ENCODE results near the gene DGKQ.
A peak's percentile ranks its signal among the peaks of the same experiment; 100 is the strongest.

The DGKQ gene

DNA sequence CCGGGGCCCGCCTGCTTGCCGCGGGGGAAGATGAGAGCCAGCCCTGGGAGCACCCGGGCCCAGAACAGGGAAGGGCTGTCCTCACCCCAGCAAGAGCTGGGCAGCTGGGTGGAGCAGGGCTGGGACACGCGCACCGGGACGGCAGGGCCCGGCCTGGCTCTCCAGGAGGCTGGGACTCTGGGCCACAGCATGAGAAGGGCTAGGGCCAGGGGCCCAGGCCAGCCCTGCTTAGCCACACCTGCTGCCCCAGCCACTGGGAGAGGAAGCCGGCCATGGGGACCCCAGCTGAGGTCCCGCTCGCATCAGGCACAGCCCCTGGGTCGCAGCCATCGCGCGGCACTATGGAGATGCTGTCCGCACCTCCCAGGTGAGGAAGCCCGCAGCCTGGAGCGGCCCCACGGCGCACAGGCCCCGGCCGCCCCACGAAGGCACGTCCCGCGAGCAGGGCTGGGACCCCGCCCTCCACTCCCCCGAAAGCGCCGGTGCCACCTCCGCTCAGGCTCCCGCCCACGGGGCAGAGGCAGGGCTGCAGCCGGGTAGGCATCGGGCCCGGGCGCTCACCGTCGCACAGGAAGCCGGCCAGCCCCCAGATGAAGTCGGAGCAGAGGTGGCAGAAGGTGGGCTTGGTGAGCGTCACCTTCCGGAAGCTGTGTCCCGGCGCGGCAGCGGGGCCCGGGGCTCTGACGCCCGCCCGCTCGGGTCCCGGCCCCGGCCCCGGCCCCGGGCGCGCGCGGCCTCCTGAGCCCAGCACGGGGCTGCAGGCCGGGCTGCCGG lies 531 bp downstream of the DGKQ start:
- no peak for DNase-seq

- no peak for DNase-seq
Observed at GRCh38 chr4:971666-972500, 1.5 kb downstream of the DGKQ start.

DNA sequence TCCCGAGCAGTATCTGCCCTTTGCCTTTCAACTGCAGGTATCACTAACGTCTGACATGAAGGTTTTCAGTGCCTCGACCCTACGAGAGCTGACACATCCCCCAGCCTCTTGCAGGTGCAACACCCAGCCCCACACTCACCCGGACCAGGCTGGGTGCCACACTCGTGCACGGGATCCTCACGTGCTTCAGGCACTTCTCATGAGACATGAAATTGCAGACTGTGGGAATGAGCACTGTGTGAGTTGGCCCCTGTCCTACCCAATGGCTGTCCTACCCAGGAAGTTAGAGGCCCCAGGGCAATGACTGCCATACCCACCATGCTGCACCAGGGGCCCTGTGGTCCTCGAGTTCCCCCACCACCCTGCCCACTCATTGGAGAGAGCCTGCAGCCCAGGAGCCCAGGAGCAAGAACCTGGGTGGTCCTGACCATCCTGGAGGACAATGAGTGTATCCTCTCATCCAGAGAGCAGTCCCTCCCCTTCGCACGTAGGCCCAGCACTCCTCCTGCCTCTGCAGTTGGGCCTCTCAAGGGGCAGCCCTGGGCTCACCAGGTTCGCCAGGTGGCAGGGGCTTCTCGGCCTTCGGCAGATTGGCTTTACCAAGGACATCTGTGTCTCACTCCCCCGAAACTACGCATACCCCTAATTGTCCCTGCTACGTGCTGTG lies 2.4 kb downstream of the DGKQ start:
- no peak for DNase-seq

DNA sequence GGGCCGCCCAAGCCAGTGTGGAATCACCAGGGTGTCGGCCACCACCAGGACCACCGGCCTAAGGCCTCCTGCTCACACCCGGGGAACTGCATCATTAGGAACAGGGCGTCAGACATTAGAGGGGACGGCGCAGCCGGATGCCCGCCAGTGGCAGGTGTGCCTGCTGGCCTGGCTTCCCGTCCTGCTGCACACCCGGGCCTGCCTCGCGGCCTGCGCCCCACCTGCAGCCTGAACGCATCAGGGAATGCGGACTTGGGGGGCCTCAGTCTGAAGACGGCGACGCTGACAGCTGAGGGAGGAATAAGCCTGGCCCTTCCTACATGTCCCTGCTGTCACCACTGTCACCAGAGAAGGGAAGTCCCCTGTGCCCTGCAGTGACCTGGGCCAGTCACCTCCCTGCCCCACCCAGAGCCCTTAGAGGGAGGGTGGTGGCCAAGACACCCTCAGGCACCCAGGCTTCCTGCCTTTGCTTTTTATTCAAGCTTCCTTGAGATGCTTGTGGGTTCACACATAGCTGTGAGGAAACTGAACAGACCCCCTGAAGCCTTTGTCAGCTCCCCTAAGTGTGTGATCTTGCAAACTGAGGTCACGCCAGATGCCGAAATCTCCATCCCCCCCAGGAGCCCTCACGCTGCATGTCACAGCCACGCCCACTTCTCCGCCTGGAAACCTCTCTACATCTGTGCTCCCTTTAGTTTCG lies 3.2 kb downstream of the DGKQ start:
- no peak for DNase-seq

- no peak for DNase-seq
Observed at GRCh38 chr4:968621-969394, 4.6 kb downstream of the DGKQ start.

GRCh38 chr4:968221-968620 lies 5.1 kb downstream of the DGKQ start:
- no peak for DNase-seq

- no peak for DNase-seq
Observed at GRCh38 chr4:967113-968104, 6.0 kb downstream of the DGKQ start.

- DNase-seq, result no peak
Observed at GRCh38 chr4:966266-967112, 6.9 kb downstream of the DGKQ start.

DNA sequence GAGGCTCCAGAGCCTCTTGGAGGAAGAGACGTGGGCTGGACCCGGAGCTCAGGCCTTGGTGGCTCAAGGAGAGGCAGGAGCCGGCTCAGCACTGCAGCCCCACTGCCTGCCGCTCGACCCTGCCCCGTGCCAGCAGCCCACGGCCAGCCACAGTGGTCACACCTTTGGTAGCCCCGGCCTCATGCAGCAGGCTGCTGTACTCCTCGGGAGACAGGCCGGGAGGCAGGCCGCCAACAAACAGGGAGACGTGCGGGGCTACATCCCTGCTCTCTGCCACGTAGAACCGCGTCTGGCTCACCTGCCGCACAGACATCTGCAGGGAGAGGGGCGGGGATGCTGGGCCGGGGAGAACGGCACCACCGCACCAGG lies 7.6 kb downstream of the DGKQ start:
- no peak for DNase-seq

DNA sequence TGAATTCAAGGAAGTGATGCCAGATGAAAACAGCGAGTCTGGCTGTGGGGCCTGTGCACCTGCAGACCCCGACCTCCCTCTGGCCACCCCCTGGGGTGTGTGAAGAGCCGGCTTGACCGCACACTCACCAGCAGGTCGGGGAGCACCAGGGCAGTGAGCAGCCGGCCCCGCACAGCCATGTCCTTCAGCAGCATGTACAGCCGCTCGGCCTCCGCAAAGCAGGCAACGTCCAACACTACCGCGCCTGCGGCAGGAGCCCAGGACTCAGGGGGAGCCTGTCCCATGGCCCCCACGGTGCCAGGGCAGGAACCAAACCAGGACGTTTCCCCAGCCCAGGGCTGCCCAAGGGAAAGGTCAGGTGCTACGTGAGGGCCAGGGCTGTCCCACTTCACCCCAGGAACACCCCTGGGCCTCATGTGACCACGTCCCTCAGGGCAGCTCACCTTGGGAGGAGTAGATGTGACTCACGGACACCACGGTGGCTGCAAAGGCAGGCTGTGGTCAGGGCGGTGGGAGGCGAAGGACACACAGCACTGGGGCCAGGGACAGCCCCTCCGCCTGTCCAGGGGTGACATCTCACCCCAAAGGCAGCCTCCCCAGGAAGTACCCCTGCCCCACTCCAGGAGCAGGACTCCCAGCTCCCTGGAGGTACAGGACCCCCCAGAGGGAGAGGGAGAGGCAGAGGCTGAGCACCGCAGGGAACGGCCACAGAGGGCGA lies 8.2 kb downstream of the DGKQ start:
- DNase-seq, result no peak

- no peak for DNase-seq
Observed at GRCh38 chr4:964346-965025, 8.9 kb downstream of the DGKQ start.

- DNase-seq, result no peak
Observed at GRCh38 chr4:963276-964225, 9.8 kb downstream of the DGKQ start.

DNA sequence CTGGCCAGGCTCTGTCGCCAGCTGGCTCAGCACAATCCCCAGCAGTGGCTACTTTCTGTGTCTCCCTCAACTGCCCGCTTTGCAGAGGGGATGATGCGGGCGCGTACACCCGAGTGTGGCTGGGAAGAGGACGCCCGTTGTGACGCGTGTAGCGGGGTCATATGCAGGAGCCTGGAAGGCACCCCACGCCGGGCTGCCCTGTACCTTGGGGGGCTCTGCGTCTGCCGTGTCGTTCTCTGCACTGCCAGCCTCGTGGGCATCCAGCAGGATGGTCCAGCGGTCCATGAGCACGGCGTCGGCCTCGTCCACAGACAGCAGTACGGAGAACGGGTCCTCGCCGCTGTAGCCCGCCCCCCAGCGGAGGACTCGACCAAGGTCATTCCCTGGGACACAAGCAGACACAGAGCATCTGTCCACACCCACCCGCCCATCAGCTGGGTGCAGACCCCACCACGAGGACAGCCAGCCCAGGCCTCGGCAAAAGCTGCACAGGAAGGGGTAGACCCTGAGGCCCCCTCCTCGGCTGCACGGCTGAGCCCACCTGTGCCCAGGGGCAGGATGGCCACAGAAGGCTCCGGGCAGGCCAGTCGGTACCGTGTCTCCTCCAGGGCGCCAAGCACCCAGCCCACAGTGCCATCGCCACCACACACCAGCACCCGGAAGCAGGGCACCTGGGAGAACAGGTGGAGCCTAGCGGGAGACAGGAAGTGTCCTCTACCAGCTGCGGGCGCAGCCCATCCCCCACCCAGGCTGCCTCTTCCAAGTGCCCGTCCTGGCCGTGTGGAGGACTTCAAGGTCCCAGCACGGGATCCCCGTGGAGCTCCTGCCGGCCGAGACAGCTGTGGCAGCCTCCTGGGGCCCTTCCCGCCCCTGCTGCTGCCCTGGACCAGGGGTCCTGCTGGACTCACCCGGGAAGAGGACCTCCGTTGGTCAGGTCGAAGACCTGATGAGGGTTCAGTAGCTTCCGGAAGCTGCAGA lies 10.8 kb downstream of the DGKQ start:
- no peak for DNase-seq

GRCh38 chr4:961351-962230 lies 11.8 kb downstream of the DGKQ start:
- DNase-seq, result peak in 1 of 2 experiments; percentile 14

All from cerebellar nuclear complex (tissue), 1 donor.